Natural killer cell treated with Interleukin-12 subunit alpha and Interleukin-12 subunit beta and Interleukin-15 and Interleukin-18, amount 100 ng/mL, for 72 hours (primary cell): ENCODE data around the gene IL11RA. TPM values are rescaled to one million over a fixed set of nuclear protein-coding genes. Genes with fewer than 3 reads are reported as not detected.

Source experiments
- ATAC-seq, 2 donors: fragments of 150-1000 bp; cut with Tn5 transposase in 1 of 2; sonication (Bioruptor Pico), chemical (Tn5 transposase) in 1 of 2; 2 replicates each; pipeline ENCODE4 v1.10.0; 2021
- DNase-seq: peaks from one replicate; pipeline ENCODE4 v3.0.0; 2022; ENCODE audit warnings: low spot score
- H3K27ac Mint-ChIP-seq, 2 donors: 1 replicate in 1 of 2; 2 replicates in 1 of 2; pipeline ENCODE4 v1.8.0; 2022; ENCODE audit warnings: mixed read lengths in 2 of 2, mild to moderate bottlenecking in 1 of 2, moderate library complexity in 1 of 2
- H3K27me3 Mint-ChIP-seq, 2 donors: 1 replicate in 1 of 2; 2 replicates in 1 of 2; pipeline ENCODE4 v1.8.0; 2022; ENCODE audit warnings: mixed read lengths in 2 of 2
- H3K36me3 Mint-ChIP-seq: one replicate; pipeline ENCODE4 v1.8.0; 2022; ENCODE audit warnings: mixed read lengths
- H3K4me1 Mint-ChIP-seq, 2 donors: 1 replicate in 1 of 2; 2 replicates in 1 of 2; pipeline ENCODE4 v1.8.0; 2022; ENCODE audit warnings: low read depth in 2 of 2, mixed read lengths in 2 of 2, mild to moderate bottlenecking in 1 of 2
- H3K4me3 Mint-ChIP-seq: one replicate; pipeline ENCODE4 v1.8.0; 2022; ENCODE audit warnings: mixed read lengths
- H3K9me3 Mint-ChIP-seq: 2 replicates; pipeline ENCODE4 v1.8.0; 2022; ENCODE audit warnings: mixed read lengths
- total RNA-seq, 2 donors: library from RNA; stranded (reverse); gene quantifications; one replicate each; pipeline ENCODE4 v1.2.3, GENCODE V29; 2022

IL11RA gene
- total RNA-seq, 2 donors from 2014 or later = 6.8 to 16.8 TPM

GRCh38 chr9:34669809-34670562 lies 18.0 kb downstream of the IL11RA start:
- no peaks in the 10 kb centered on the region for H3K36me3 Mint-ChIP-seq
- no peak overlapping the region for H3K27ac Mint-ChIP-seq
- H3K4me1 Mint-ChIP-seq = peaks cover 5 to 9% of the 10 kb centered on the region in 2 donors
- ATAC-seq (no peak), DNase-seq (no peak)
- H3K4me3 Mint-ChIP-seq = no peak overlapping the region
- no peaks in the 10 kb centered on the region for H3K9me3 Mint-ChIP-seq
- no peaks in the 10 kb centered on the region for H3K27me3 Mint-ChIP-seq

GRCh38 chr9:34671307-34671706 lies 19.3 kb downstream of the IL11RA start:
- peaks cover 5 to 7% of the 10 kb centered on the region in 2 donors for H3K4me1 Mint-ChIP-seq
- no peaks in the 10 kb centered on the region for H3K36me3 Mint-ChIP-seq
- ATAC-seq (no peak), DNase-seq (no peak)
- no peak overlapping the region for H3K4me3 Mint-ChIP-seq
- no peaks in the 10 kb centered on the region for H3K27me3 Mint-ChIP-seq
- no peak overlapping the region for H3K27ac Mint-ChIP-seq
- no peaks in the 10 kb centered on the region for H3K9me3 Mint-ChIP-seq

DNA sequence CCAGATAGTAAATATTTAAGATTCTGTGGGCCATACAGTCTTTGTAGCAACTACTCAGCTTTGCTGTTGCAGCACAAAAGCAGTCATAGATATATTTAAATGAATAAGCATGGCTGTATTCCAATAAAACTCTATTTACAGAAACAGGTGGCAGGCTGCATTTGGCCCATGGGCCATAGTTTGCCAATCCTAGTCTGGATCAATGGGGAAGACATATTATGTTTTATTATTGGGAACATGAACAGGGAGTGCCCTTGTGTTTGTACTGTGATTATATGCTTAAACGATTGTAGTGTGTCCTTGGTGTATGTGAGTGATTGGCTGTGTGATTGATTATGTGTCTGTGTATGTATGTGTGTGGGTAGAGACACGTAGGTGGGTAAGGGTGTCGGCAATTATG lies 22.5 kb downstream of the IL11RA start:
- Mint-ChIP-seq H3K4me3 (no peak overlapping the region), H3K36me3 (no peaks in the 10 kb centered on the region), H3K27ac (no peak overlapping the region), H3K27me3 (no peaks in the 10 kb centered on the region), H3K9me3 (no peaks in the 10 kb centered on the region), H3K4me1 (peaks cover 0 to 3% of the 10 kb centered on the region in 2 donors)
- DNase-seq (no peak), ATAC-seq (no peak)

- DNase-seq = no peak
- Mint-ChIP-seq H3K4me3 (no peak overlapping the region), H3K36me3 (no peaks in the 10 kb centered on the region), H3K9me3 (no peaks in the 10 kb centered on the region), H3K27ac (no peak overlapping the region), H3K27me3 (no peaks in the 10 kb centered on the region), H3K4me1 (peaks cover 0 to 3% of the 10 kb centered on the region in 2 donors)
- peak; percentile 61 to 68 for ATAC-seq
Observed at GRCh38 chr9:34675048-34675714, 23.2 kb downstream of the IL11RA start.

- Mint-ChIP-seq H3K9me3 (no peaks in the 10 kb centered on the region), H3K27me3 (no peaks in the 10 kb centered on the region), H3K27ac (no peak overlapping the region), H3K36me3 (no peaks in the 10 kb centered on the region), H3K4me3 (no peak overlapping the region), H3K4me1 (peaks cover 0 to 3% of the 10 kb centered on the region in 2 donors)
- DNase-seq = no peak
- no peak for ATAC-seq
Observed at GRCh38 chr9:34675869-34676268, 23.9 kb downstream of the IL11RA start.

DNA sequence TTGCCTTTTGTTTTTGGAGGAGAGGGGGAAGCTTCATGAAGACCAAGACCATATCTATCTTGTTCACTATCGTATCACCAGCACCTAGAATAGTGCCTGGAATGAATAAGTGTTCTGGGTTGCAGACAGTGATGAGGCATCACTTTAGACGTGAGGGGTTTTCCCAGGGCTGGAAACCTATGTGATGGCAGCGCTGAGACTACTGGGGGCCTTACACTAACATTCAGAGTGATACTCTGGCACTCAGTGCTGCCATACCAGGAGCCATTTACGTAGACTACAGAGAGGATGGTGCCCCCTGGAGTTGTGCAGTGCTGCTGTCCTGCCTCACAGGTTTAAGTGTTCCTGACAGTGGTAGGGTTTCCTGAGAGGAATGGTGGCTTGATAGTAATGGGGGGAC lies 32.2 kb downstream of the IL11RA start:
- Mint-ChIP-seq H3K4me1 (peaks cover 13 to 24% of the 10 kb centered on the region in 2 donors), H3K9me3 (no peaks in the 10 kb centered on the region), H3K36me3 (no peaks in the 10 kb centered on the region), H3K4me3 (no peak overlapping the region), H3K27me3 (no peaks in the 10 kb centered on the region), H3K27ac (no peak overlapping the region)
- peak in 1 of 2 donors; percentile 83 for ATAC-seq
- DNase-seq = no peak

DNA sequence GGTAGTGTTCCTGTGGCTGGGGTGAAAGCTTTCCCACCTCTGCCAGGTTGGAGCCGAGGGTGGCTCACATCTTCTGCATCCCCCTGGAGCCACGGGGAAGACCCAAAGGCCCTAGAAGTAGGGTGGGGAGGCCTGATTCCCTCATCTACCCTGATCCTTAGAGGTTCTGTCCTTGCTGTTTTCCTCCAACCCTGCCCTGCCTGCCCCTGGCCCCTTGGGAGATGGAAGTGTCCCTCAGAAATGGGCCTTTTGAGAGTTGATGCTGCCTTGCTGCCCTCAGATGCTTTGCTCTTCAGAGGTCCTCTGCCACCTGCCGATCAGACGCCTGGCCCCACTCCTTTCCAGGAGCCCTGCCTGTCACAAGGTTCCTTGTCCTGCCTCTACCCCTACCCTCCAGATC lies 32.8 kb downstream of the IL11RA start:
- H3K4me1 Mint-ChIP-seq = peaks cover 13 to 24% of the 10 kb centered on the region in 2 donors
- H3K9me3 Mint-ChIP-seq = no peaks in the 10 kb centered on the region
- no peak overlapping the region for H3K27ac Mint-ChIP-seq
- no peak overlapping the region for H3K4me3 Mint-ChIP-seq
- no peak for ATAC-seq
- H3K36me3 Mint-ChIP-seq = no peaks in the 10 kb centered on the region
- H3K27me3 Mint-ChIP-seq = no peaks in the 10 kb centered on the region
- DNase-seq = no peak

GRCh38 chr9:34685591-34685990 lies 33.6 kb downstream of the IL11RA start:
- no peak for ATAC-seq
- H3K4me1 Mint-ChIP-seq = peaks cover 13 to 24% of the 10 kb centered on the region in 2 donors
- no peaks in the 10 kb centered on the region for H3K9me3 Mint-ChIP-seq
- no peak overlapping the region for H3K27ac Mint-ChIP-seq
- H3K4me3 Mint-ChIP-seq = no peak overlapping the region
- no peak for DNase-seq
- no peaks in the 10 kb centered on the region for H3K36me3 Mint-ChIP-seq
- no peaks in the 10 kb centered on the region for H3K27me3 Mint-ChIP-seq

- H3K4me1 Mint-ChIP-seq = peaks cover 14 to 24% of the 10 kb centered on the region in 2 donors
- ATAC-seq (no peak), DNase-seq (no peak)
- no peak overlapping the region for H3K4me3 Mint-ChIP-seq
- H3K27me3 Mint-ChIP-seq = no peaks in the 10 kb centered on the region
- H3K36me3 Mint-ChIP-seq = no peaks in the 10 kb centered on the region
- no peak overlapping the region for H3K27ac Mint-ChIP-seq
- H3K9me3 Mint-ChIP-seq = no peaks in the 10 kb centered on the region
Observed at GRCh38 chr9:34686231-34686630, 34.2 kb downstream of the IL11RA start.

DNA sequence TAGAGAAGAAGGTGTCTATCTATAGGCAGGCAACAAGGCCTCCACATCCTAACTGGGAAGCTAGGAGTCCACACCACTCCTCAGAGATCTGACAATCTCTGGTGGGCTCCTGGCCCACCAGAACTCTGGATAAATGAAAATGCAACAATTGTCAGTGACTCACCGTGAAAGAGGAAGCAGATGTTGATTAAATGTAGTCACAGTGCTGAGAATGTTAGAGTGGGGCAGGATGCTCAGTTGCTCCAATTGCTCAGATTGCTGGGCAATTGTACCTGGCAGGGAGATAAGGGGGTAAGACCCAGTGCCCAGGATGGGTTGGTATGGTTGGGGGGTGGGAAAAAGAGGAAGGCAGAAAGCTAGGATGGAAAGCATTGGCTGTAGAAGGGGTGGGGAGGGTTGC lies 34.7 kb downstream of the IL11RA start:
- Mint-ChIP-seq H3K27ac (no peak overlapping the region), H3K36me3 (no peaks in the 10 kb centered on the region), H3K4me3 (no peak overlapping the region), H3K4me1 (peaks cover 16 to 24% of the 10 kb centered on the region in 2 donors), H3K9me3 (no peaks in the 10 kb centered on the region), H3K27me3 (no peaks in the 10 kb centered on the region)
- DNase-seq (no peak), ATAC-seq (no peak)

GRCh38 chr9:34687276-34688030 lies 35.5 kb downstream of the IL11RA start:
- H3K4me3 Mint-ChIP-seq = no peak overlapping the region
- ATAC-seq (no peak), DNase-seq (no peak)
- no peaks in the 10 kb centered on the region for H3K36me3 Mint-ChIP-seq
- H3K27me3 Mint-ChIP-seq = no peaks in the 10 kb centered on the region
- no peak overlapping the region for H3K27ac Mint-ChIP-seq
- H3K4me1 Mint-ChIP-seq = peaks cover 16 to 24% of the 10 kb centered on the region in 2 donors
- H3K9me3 Mint-ChIP-seq = no peaks in the 10 kb centered on the region

DNA sequence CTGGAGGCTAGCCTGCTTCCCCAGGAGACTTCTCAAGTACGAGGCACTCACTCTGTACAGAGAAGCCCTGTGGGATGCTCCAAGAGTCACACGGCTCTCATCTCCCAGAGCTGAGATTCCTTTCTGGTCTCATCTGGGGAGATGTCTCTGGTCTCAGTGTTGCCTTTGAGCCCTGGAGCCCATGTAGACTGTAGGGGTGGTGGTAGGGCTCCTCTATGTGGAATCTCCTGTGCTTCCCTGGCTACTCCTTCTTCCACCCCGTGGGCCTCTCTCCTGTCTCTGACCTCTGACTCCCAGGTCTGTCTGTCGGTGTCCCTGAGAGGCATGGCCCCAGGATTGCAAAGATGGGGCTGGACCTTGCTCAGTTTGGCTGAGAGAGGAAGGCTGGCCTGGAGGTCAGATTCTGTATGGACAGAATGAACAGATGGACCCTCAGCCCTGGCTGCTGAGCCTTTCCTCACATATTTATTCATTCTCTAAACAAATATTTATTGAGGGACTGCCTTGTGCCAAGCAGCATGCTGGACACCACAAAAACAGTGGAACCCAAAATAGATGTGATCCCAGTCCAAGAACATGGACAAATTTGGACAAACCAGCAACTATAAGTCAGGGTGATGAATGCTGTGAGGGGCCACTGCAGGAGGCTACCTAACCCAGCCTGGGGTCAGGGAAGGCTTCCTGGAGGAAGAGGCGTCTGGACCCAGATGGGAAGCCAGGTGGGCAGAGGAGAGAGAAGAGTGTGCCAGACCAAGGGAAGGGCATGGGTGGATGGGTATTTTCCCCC lies 36.5 kb downstream of the IL11RA start:
- peaks cover 16 to 24% of the 10 kb centered on the region in 2 donors for H3K4me1 Mint-ChIP-seq
- H3K4me3 Mint-ChIP-seq = no peak overlapping the region
- ATAC-seq = no peak
- no peaks in the 10 kb centered on the region for H3K9me3 Mint-ChIP-seq
- H3K36me3 Mint-ChIP-seq = no peaks in the 10 kb centered on the region
- peaks cover 0 to 2% of the 10 kb centered on the region in 2 donors for H3K27me3 Mint-ChIP-seq
- no peak overlapping the region for H3K27ac Mint-ChIP-seq
- no peak for DNase-seq

DNA sequence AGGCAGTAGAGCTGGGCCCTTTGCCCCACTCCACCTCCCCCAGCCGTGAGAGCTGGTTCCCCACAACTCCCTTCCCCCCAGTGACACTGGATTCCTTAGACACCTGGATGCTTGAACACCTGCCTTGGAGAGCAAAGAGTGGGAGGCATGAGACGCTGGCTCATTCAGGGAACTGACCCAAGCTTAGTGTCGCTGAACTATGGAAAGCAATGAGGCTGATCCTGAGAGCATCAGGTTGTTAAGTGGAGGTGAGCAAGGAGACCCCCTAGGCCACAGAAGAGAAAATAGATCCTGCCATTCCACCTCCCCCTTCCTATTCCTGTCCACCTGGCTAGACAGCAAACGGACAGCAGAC lies 37.1 kb downstream of the IL11RA start:
- Mint-ChIP-seq H3K9me3 (no peaks in the 10 kb centered on the region), H3K4me3 (no peak overlapping the region), H3K4me1 (peaks cover 12 to 20% of the 10 kb centered on the region in 2 donors), H3K27me3 (peaks cover 0 to 2% of the 10 kb centered on the region in 2 donors), H3K36me3 (no peaks in the 10 kb centered on the region), H3K27ac (no peak overlapping the region)
- ATAC-seq = no peak
- no peak for DNase-seq
